ENCODE measurements around the gene LAMTOR5. TPM values are rescaled to one million over a fixed set of nuclear protein-coding genes. Genes with fewer than 3 reads are reported as not detected.
"Not testable (repeated sequence)": the region's sequence is repeated elsewhere in the genome, so short reads cannot be mapped to it uniquely, and the experiment has no call there.

LAMTOR5 gene
- polyA plus RNA-seq, 1 donor, result 136 TPM

- H3K4me3 ChIP-seq (ENCODE audit: low read length), result no peak overlapping the region
- H3K4me1 ChIP-seq (ENCODE audit: control insufficient read depth, insufficient read depth, low read length), result peaks cover 5% of the 10 kb centered on the region
- WGBS (ENCODE audit: insufficient coverage, low lambda C conversion rate), result no CpG with 5 or more reads among the region's 4 CpGs
- no peaks in the 10 kb centered on the region for H3K36me3 ChIP-seq (ENCODE audit: control insufficient read depth, insufficient read depth, low read length)
- H3K9me3 ChIP-seq (ENCODE audit: control insufficient read depth, low read depth, low read length), result no peaks in the 10 kb centered on the region
- H3K27ac ChIP-seq (ENCODE audit: low read length), result no peak overlapping the region
- peaks cover 9% of the 10 kb centered on the region for H3K27me3 ChIP-seq (ENCODE audit: control insufficient read depth, insufficient read depth, low read length)
- no peak for DNase-seq
Measured at GRCh38 chr1:110430901-110431300, 23.4 kb upstream of the LAMTOR5 start.

DNA sequence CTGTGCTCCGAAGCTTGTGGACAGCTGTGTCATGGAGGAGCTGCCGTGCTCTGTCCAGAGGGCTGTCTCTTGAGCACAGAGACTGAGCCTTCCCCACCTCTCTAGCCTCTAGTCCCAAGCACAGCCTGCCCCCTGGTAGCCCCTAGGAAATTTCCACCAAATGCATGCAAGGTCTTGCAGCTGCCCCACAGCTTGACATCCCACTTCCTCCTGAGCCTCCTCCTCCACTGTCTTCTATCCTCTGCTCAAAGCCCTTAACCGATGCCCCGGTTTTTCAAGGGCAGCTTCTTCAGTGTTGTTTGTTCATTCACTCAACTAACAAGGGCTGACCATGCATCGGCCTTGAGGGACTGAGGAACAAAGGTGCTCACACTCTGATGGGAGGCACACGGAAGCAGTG is 22.9 kb upstream of the LAMTOR5 start:
- Histone ChIP-seq H3K4me3 (ENCODE audit: low read length) (no peak overlapping the region), H3K4me1 (ENCODE audit: control insufficient read depth, insufficient read depth, low read length) (peaks cover 5% of the 10 kb centered on the region), H3K9me3 (ENCODE audit: control insufficient read depth, low read depth, low read length) (no peaks in the 10 kb centered on the region), H3K36me3 (ENCODE audit: control insufficient read depth, insufficient read depth, low read length) (no peaks in the 10 kb centered on the region), H3K27ac (ENCODE audit: low read length) (no peak overlapping the region), H3K27me3 (ENCODE audit: control insufficient read depth, insufficient read depth, low read length) (peaks cover 9% of the 10 kb centered on the region)
- no peak for DNase-seq
- 60% methylated on average over 1 of the region's 6 CpGs for WGBS (ENCODE audit: insufficient coverage, low lambda C conversion rate)

- WGBS (ENCODE audit: insufficient coverage, low lambda C conversion rate), result 50% methylated on average over 1 of the region's 4 CpGs
- Histone ChIP-seq H3K27me3 (ENCODE audit: control insufficient read depth, insufficient read depth, low read length) (peaks cover 9% of the 10 kb centered on the region), H3K4me3 (ENCODE audit: low read length) (no peak overlapping the region), H3K36me3 (ENCODE audit: control insufficient read depth, insufficient read depth, low read length) (no peaks in the 10 kb centered on the region), H3K9me3 (ENCODE audit: control insufficient read depth, low read depth, low read length) (no peaks in the 10 kb centered on the region), H3K27ac (ENCODE audit: low read length) (no peak overlapping the region), H3K4me1 (ENCODE audit: control insufficient read depth, insufficient read depth, low read length) (peaks cover 5% of the 10 kb centered on the region)
- no peak for DNase-seq
Measured at GRCh38 chr1:110428946-110429345, 21.5 kb upstream of the LAMTOR5 start.

- no peaks in the 10 kb centered on the region for H3K4me1 ChIP-seq (ENCODE audit: control insufficient read depth, insufficient read depth, low read length)
- no peak for DNase-seq
- H3K27me3 ChIP-seq (ENCODE audit: control insufficient read depth, insufficient read depth, low read length), result peaks cover 13% of the 10 kb centered on the region
- H3K36me3 ChIP-seq (ENCODE audit: control insufficient read depth, insufficient read depth, low read length), result no peaks in the 10 kb centered on the region
- WGBS (ENCODE audit: insufficient coverage, low lambda C conversion rate), result no CpG with 5 or more reads among the region's 4 CpGs
- no peaks in the 10 kb centered on the region for H3K9me3 ChIP-seq (ENCODE audit: control insufficient read depth, low read depth, low read length)
- no peak overlapping the region for H3K27ac ChIP-seq (ENCODE audit: low read length)
- H3K4me3 ChIP-seq (ENCODE audit: low read length), result no peak overlapping the region
Measured at GRCh38 chr1:110426854-110427253, 19.4 kb upstream of the LAMTOR5 start.

GRCh38 chr1:110425612-110426152 is 18.2 kb upstream of the LAMTOR5 start:
- no peak for DNase-seq
- Histone ChIP-seq H3K4me1 (ENCODE audit: control insufficient read depth, insufficient read depth, low read length) (no peaks in the 10 kb centered on the region), H3K27me3 (ENCODE audit: control insufficient read depth, insufficient read depth, low read length) (peaks cover 9% of the 10 kb centered on the region), H3K36me3 (ENCODE audit: control insufficient read depth, insufficient read depth, low read length) (no peaks in the 10 kb centered on the region), H3K9me3 (ENCODE audit: control insufficient read depth, low read depth, low read length) (no peaks in the 10 kb centered on the region), H3K27ac (ENCODE audit: low read length) (no peak overlapping the region), H3K4me3 (ENCODE audit: low read length) (no peak overlapping the region)
- no CpG with 5 or more reads among the region's 9 CpGs for WGBS (ENCODE audit: insufficient coverage, low lambda C conversion rate)

GRCh38 chr1:110424699-110425611 is 17.5 kb upstream of the LAMTOR5 start:
- no peaks in the 10 kb centered on the region for H3K36me3 ChIP-seq (ENCODE audit: control insufficient read depth, insufficient read depth, low read length)
- no peak overlapping the region for H3K4me3 ChIP-seq (ENCODE audit: low read length)
- H3K4me1 ChIP-seq (ENCODE audit: control insufficient read depth, insufficient read depth, low read length), result no peaks in the 10 kb centered on the region
- peaks cover 4% of the 10 kb centered on the region for H3K27me3 ChIP-seq (ENCODE audit: control insufficient read depth, insufficient read depth, low read length)
- WGBS (ENCODE audit: insufficient coverage, low lambda C conversion rate), result 80% methylated on average over 1 of the region's 9 CpGs
- no peak overlapping the region for H3K27ac ChIP-seq (ENCODE audit: low read length)
- no peaks in the 10 kb centered on the region for H3K9me3 ChIP-seq (ENCODE audit: control insufficient read depth, low read depth, low read length)
- no peak for DNase-seq

GRCh38 chr1:110420874-110421793 is 13.6 kb upstream of the LAMTOR5 start:
- Histone ChIP-seq H3K9me3 (ENCODE audit: control insufficient read depth, low read depth, low read length) (no peaks in the 10 kb centered on the region), H3K4me3 (ENCODE audit: low read length) (no peak overlapping the region), H3K27ac (ENCODE audit: low read length) (no peak overlapping the region), H3K36me3 (ENCODE audit: control insufficient read depth, insufficient read depth, low read length) (no peaks in the 10 kb centered on the region), H3K27me3 (ENCODE audit: control insufficient read depth, insufficient read depth, low read length) (peaks cover 3% of the 10 kb centered on the region), H3K4me1 (ENCODE audit: control insufficient read depth, insufficient read depth, low read length) (no peaks in the 10 kb centered on the region)
- peak in 1 of 2 donors; percentile 14 for DNase-seq
- 100% methylated on average over 1 of the region's 2 CpGs for WGBS (ENCODE audit: insufficient coverage, low lambda C conversion rate)

DNA sequence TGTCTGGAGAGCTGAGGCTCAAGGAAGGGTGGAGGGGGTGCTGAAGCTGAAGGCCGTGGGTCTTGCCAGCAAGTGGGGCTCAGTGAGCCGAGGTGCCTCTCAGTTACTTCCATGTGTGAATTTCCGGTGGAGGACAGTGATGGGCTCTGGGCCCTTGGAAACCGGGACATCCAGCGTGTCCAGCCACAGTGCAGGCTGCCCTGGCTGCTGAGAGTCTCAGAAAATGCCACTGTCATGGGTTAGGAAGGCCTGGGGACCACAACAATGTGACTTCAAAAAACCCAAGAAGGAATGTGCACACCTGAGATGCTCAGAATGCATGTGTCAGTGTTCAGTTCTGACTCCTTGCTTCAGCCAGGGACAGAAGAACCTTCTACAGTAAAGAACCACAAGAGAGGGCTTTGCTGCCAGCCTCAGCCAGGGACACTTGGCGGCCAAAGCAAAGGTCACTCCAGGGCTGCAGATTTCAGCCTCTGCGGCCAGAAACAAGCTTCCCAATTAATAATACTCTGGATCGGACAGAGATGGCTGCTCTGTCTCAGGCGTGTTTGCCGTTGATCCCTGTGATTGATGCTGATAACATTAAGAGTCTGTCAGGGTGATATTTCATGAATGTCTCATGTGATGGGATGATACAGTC is 12.6 kb upstream of the LAMTOR5 start:
- WGBS (ENCODE audit: insufficient coverage, low lambda C conversion rate), result 80% methylated on average over 1 of the region's 10 CpGs
- no peaks in the 10 kb centered on the region for H3K4me1 ChIP-seq (ENCODE audit: control insufficient read depth, insufficient read depth, low read length)

GRCh38 chr1:110418729-110419128 is 11.2 kb upstream of the LAMTOR5 start:
- DNase-seq, result no peak
- no CpG with 5 or more reads among the region's 1 CpG for WGBS (ENCODE audit: insufficient coverage, low lambda C conversion rate)
- Histone ChIP-seq H3K4me3 (ENCODE audit: low read length) (no peak overlapping the region), H3K9me3 (ENCODE audit: control insufficient read depth, low read depth, low read length) (no peaks in the 10 kb centered on the region), H3K27ac (ENCODE audit: low read length) (no peak overlapping the region), H3K4me1 (ENCODE audit: control insufficient read depth, insufficient read depth, low read length) (no peaks in the 10 kb centered on the region), H3K27me3 (ENCODE audit: control insufficient read depth, insufficient read depth, low read length) (peaks cover 3% of the 10 kb centered on the region), H3K36me3 (ENCODE audit: control insufficient read depth, insufficient read depth, low read length) (no peaks in the 10 kb centered on the region)

More for the DNA sequence above, 12.6 kb upstream of the LAMTOR5 start:
- H3K4me3 ChIP-seq (ENCODE audit: low read length), result no peak overlapping the region
- no peak overlapping the region for H3K27ac ChIP-seq (ENCODE audit: low read length)
- H3K27me3 ChIP-seq (ENCODE audit: control insufficient read depth, insufficient read depth, low read length), result peaks cover 3% of the 10 kb centered on the region
- DNase-seq, result no peak
- H3K9me3 ChIP-seq (ENCODE audit: control insufficient read depth, low read depth, low read length), result no peaks in the 10 kb centered on the region
- no peaks in the 10 kb centered on the region for H3K36me3 ChIP-seq (ENCODE audit: control insufficient read depth, insufficient read depth, low read length)

DNA sequence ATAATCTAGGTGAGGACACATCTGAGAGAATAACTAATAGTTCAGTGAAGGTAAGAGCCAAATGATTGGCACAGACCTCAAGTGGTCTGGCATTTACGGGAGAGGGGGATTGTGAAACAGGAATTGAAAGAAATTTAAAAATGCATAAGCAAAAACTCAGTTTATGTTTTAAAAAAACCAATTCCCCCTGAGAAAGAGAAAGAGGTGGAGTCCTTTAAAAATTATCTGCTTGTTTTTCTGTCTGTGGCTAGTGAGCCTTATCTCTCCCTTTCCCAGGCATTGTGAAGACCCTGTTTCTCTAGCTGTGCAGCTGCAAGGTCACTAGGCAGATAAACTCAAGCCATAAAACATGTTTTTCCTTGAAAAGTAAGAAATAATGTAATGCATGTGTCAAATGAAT is 5.6 kb upstream of the LAMTOR5 start:
- H3K4me1 ChIP-seq (ENCODE audit: control insufficient read depth, insufficient read depth, low read length); H3K36me3 ChIP-seq (ENCODE audit: control insufficient read depth, insufficient read depth, low read length); H3K4me3 ChIP-seq (ENCODE audit: low read length); H3K27ac ChIP-seq (ENCODE audit: low read length); H3K9me3 ChIP-seq (ENCODE audit: control insufficient read depth, low read depth, low read length); H3K27me3 ChIP-seq (ENCODE audit: control insufficient read depth, insufficient read depth, low read length); DNase-seq: not testable (repeated sequence)
- WGBS (ENCODE audit: insufficient coverage, low lambda C conversion rate), result 88% methylated on average over 1 of the region's 1 CpG

Measured in large intestine (tissue), 3 donors.